ENCODE data around the gene DOCK4. TPM values are rescaled to one million over a fixed set of nuclear protein-coding genes. Genes with fewer than 3 reads are reported as not detected.

The DOCK4 gene
- total and polyA plus RNA-seq, 2 of the 8 experiments (the other 6 are each of a cell fraction or from before 2014, with no cell fraction given) = 5.1 to 23.6 TPM

DNA sequence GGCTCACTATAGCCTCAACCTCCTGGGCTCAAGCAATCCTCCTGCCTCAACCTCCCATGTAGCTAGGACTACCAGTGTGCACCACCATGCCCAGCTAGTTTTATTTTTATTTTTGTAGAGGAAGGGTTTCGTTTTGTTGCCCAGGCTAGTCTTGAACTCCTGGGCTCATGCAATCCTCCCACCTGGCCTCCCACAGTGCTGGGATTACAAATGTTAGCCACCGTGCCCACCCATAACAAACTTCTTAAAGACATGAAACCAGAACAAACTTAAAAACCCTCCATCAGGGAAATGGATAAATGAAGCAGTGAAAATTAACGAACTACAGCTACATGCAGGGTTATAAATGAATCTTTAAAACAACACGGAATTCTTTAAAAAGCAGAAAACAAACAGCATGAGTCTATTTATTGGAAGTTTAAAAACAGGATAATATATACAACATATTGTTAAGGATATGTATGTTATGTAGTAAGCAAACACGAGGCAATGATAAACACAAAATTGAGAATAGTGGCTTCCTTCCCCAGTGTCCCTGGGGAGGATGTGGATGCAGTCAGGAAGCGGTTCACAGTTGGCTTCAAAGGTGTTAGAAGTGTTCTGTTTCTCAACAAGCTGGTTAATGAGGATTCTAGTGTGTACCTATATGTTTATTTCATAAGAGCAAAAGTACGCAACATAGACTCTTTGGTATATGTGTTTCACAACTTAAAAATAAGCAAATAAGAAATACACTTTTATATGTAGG lies 515.7 kb downstream of the DOCK4 start (continued):
- TF ChIP-seq, protein P1, sequence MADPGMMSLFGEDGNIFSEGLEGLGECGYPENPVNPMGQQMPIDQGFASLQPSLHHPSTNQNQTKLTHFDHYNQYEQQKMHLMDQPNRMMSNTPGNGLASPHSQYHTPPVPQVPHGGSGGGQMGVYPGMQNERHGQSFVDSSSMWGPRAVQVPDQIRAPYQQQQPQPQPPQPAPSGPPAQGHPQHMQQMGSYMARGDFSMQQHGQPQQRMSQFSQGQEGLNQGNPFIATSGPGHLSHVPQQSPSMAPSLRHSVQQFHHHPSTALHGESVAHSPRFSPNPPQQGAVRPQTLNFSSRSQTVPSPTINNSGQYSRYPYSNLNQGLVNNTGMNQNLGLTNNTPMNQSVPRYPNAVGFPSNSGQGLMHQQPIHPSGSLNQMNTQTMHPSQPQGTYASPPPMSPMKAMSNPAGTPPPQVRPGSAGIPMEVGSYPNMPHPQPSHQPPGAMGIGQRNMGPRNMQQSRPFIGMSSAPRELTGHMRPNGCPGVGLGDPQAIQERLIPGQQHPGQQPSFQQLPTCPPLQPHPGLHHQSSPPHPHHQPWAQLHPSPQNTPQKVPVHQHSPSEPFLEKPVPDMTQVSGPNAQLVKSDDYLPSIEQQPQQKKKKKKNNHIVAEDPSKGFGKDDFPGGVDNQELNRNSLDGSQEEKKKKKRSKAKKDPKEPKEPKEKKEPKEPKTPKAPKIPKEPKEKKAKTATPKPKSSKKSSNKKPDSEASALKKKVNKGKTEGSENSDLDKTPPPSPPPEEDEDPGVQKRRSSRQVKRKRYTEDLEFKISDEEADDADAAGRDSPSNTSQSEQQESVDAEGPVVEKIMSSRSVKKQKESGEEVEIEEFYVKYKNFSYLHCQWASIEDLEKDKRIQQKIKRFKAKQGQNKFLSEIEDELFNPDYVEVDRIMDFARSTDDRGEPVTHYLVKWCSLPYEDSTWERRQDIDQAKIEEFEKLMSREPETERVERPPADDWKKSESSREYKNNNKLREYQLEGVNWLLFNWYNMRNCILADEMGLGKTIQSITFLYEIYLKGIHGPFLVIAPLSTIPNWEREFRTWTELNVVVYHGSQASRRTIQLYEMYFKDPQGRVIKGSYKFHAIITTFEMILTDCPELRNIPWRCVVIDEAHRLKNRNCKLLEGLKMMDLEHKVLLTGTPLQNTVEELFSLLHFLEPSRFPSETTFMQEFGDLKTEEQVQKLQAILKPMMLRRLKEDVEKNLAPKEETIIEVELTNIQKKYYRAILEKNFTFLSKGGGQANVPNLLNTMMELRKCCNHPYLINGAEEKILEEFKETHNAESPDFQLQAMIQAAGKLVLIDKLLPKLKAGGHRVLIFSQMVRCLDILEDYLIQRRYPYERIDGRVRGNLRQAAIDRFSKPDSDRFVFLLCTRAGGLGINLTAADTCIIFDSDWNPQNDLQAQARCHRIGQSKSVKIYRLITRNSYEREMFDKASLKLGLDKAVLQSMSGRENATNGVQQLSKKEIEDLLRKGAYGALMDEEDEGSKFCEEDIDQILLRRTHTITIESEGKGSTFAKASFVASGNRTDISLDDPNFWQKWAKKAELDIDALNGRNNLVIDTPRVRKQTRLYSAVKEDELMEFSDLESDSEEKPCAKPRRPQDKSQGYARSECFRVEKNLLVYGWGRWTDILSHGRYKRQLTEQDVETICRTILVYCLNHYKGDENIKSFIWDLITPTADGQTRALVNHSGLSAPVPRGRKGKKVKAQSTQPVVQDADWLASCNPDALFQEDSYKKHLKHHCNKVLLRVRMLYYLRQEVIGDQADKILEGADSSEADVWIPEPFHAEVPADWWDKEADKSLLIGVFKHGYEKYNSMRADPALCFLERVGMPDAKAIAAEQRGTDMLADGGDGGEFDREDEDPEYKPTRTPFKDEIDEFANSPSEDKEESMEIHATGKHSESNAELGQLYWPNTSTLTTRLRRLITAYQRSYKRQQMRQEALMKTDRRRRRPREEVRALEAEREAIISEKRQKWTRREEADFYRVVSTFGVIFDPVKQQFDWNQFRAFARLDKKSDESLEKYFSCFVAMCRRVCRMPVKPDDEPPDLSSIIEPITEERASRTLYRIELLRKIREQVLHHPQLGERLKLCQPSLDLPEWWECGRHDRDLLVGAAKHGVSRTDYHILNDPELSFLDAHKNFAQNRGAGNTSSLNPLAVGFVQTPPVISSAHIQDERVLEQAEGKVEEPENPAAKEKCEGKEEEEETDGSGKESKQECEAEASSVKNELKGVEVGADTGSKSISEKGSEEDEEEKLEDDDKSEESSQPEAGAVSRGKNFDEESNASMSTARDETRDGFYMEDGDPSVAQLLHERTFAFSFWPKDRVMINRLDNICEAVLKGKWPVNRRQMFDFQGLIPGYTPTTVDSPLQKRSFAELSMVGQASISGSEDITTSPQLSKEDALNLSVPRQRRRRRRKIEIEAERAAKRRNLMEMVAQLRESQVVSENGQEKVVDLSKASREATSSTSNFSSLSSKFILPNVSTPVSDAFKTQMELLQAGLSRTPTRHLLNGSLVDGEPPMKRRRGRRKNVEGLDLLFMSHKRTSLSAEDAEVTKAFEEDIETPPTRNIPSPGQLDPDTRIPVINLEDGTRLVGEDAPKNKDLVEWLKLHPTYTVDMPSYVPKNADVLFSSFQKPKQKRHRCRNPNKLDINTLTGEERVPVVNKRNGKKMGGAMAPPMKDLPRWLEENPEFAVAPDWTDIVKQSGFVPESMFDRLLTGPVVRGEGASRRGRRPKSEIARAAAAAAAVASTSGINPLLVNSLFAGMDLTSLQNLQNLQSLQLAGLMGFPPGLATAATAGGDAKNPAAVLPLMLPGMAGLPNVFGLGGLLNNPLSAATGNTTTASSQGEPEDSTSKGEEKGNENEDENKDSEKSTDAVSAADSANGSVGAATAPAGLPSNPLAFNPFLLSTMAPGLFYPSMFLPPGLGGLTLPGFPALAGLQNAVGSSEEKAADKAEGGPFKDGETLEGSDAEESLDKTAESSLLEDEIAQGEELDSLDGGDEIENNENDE (IDR thresholded peaks at IDR 0.05; ENCODE audit: insufficient replicate concordance, low read length) = no peak
- TF ChIP-seq CTBP2 (IDR thresholded peaks at IDR 0.05; ENCODE audit: borderline replicate concordance, insufficient read depth, insufficient read length, low read length) (no peak), JUND (IDR thresholded peaks at IDR 0.05; ENCODE audit: low read length) (no peak), SRF (IDR thresholded peaks at IDR 0.05; ENCODE audit: low read depth, low read length) (no peak), ZNF274 (IDR thresholded peaks at IDR 0.05; ENCODE audit: borderline replicate concordance, extremely low read depth, low read length) (no peak), CBX5 (IDR thresholded peaks at IDR 0.05; ENCODE audit: low read depth, low read length) (no peak), SIN3A (conservative IDR thresholded peaks at IDR 0.05 in 1 of 2, IDR thresholded peaks at IDR 0.05 in 1 of 2; ENCODE audit: low read depth in 1 of 2, low read length in 2 of 2) (no peak), POU5F1 (IDR thresholded peaks at IDR 0.05; ENCODE audit: low read depth, low read length) (no peak), ASH2L (IDR thresholded peaks at IDR 0.05; ENCODE audit: low read length) (no peak)
- TF ChIP-seq, protein P2, sequence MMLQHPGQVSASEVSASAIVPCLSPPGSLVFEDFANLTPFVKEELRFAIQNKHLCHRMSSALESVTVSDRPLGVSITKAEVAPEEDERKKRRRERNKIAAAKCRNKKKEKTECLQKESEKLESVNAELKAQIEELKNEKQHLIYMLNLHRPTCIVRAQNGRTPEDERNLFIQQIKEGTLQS (IDR thresholded peaks at IDR 0.05; ENCODE audit: insufficient read depth, low read depth, low read length) = no peak

All from H1 (cell line).